Omental fat pad (tissue), 4 donors: ENCODE data around the gene C10orf90. TPM values are rescaled to one million over a fixed set of nuclear protein-coding genes. Genes with fewer than 3 reads are reported as not detected.

Source experiments
- ATAC-seq: fragments of 150-250 bp; one replicate; pipeline ENCODE4 v1.9.1; 2016; ENCODE audit warnings: mild to moderate bottlenecking, moderate library complexity; ENCODE audit not compliant: low FRiP score
- DNase-seq: peaks from one replicate; pipeline ENCODE4 v3.0.0-alpha.2; 2019; ENCODE audit warnings: low spot score
- CTCF ChIP-seq, 3 donors: fragments of 450-650 bp; IDR thresholded peaks; one replicate each; pipeline ENCODE4 v1.5.1; 2016 to 2017; ENCODE audit warnings: antibody characterized with exemption in 3 of 3, mild to moderate bottlenecking in 3 of 3, moderate library complexity in 2 of 3
- total RNA-seq, 4 donors: library from RNA; depleted of rRNA; stranded (reverse); fragments of >200 nt; gene quantifications; one replicate each; pipeline ENCODE4 v1.1.0, GENCODE V29; 2016

The C10orf90 gene
- total RNA-seq, 4 donors from 2014 or later, result 0.72 to 0.75 TPM; not detected in 2

- DNase-seq (no peak), ATAC-seq (no peak)
Measured at GRCh38 chr10:126611303-126611702, 59.2 kb downstream of the C10orf90 start.

GRCh38 chr10:126609566-126609965, 60.9 kb downstream of the C10orf90 start:
- TF ChIP-seq CTCF (IDR thresholded peaks at IDR 0.05), result no peak
- no peak for ATAC-seq
- no peak for DNase-seq

More at GRCh38 chr10:126611303-126611702, 59.2 kb downstream of the C10orf90 start:
- no peak for TF ChIP-seq CTCF (IDR thresholded peaks at IDR 0.05)

- DNase-seq, result no peak
- ATAC-seq, result no peak
Measured at GRCh38 chr10:126599949-126600682, 70.4 kb downstream of the C10orf90 start.

GRCh38 chr10:126598009-126598408, 72.5 kb downstream of the C10orf90 start:
- ATAC-seq, result no peak
- no peak for DNase-seq
- TF ChIP-seq CTCF (IDR thresholded peaks at IDR 0.05), result no peak

More at GRCh38 chr10:126599949-126600682, 70.4 kb downstream of the C10orf90 start:
- TF ChIP-seq CTCF (IDR thresholded peaks at IDR 0.05), result no peak

GRCh38 chr10:126597211-126597610, 73.3 kb downstream of the C10orf90 start:
- no peak for TF ChIP-seq CTCF (IDR thresholded peaks at IDR 0.05)
- DNase-seq, result no peak

GRCh38 chr10:126596472-126597016, 73.9 kb downstream of the C10orf90 start:
- DNase-seq (no peak), ATAC-seq (no peak)
- TF ChIP-seq CTCF (IDR thresholded peaks at IDR 0.05), result no peak

More at GRCh38 chr10:126597211-126597610, 73.3 kb downstream of the C10orf90 start:
- no peak for ATAC-seq

GRCh38 chr10:126595160-126595559, 75.3 kb downstream of the C10orf90 start:
- ATAC-seq, result no peak
- no peak for TF ChIP-seq CTCF (IDR thresholded peaks at IDR 0.05)
- no peak for DNase-seq
